K562 (cell line): ENCODE measurements around the gene FAM169A. TPM values are rescaled to one million over a fixed set of nuclear protein-coding genes. Genes with fewer than 3 reads are reported as not detected.

Experiments
- IRF2 ChIP-seq: sonication (generic); formaldehyde crosslinking; IDR thresholded peaks from 2 replicates; pipeline ENCODE4 v1.8.1; 2022; ENCODE audit warnings: mild to moderate bottlenecking, missing genetic modification reagents
- MGA ChIP-seq: fragments of 450-650 bp; IDR thresholded peaks from 2 replicates; pipeline ENCODE4 v1.6.1; 2016; ENCODE audit warnings: mild to moderate bottlenecking, moderate library complexity
- SP2 ChIP-seq: IDR thresholded peaks from 2 replicates; pipeline ENCODE4 v1.6.1; 2011; ENCODE audit warnings: mild to moderate bottlenecking, low read depth, low read length, moderate library complexity; ENCODE audit not compliant: poor library complexity, severe bottlenecking; ENCODE audit errors: extremely low read depth
- XRCC4 ChIP-seq: IDR thresholded peaks from one replicate; pipeline ENCODE4 v1.6.1; 2011; ENCODE audit not compliant: insufficient read depth, insufficient read length; ENCODE audit errors: extremely low read depth
- ZNF316 ChIP-seq: fragments of 450-650 bp; IDR thresholded peaks from 2 replicates; pipeline ENCODE4 v1.6.1; 2016
- ZNF778 ChIP-seq: fragments of 450-650 bp; formaldehyde crosslinking; IDR thresholded peaks from 2 replicates; pipeline ENCODE4 v1.4.0; 2020; ENCODE audit warnings: mild to moderate bottlenecking, moderate library complexity
- polyA plus RNA-seq, 8 experiments: library from polyadenylated mRNA; depleted of rRNA in 4 of 8; stranded (reverse) in 5 of 8; unstranded in 3 of 8; fragments of >200 nt; fragmentation: Nextera tagmentation in 2 of 8; fragmentation: Illumina TruSeq in 1 of 8; extraction: Ambion mirVana in 2 of 8; extraction: Trizol in 1 of 8; gene quantifications; 2 replicates each; pipeline versions ENCODE4 v1.2.1 to v1.2.3, GENCODE V29; 2011 to 2014; ENCODE audit warnings: inconsistent platforms in 1 of 8, missing spikeins in 1 of 8
- total RNA-seq, 7 experiments: library from RNA; depleted of rRNA in 6 of 7; stranded (reverse); fragments of >200 nt in 6 of 7; fragmentation: Illumina TruSeq in 2 of 7; extraction: Trizol in 2 of 7; gene quantifications; 2 replicates each; pipeline versions ENCODE4 v1.2.1 to v1.2.3, GENCODE V29; 2011 to 2021; ENCODE audit warnings: low replicate concordance in 1 of 7

FAM169A gene
- total and polyA plus RNA-seq, 9 of the 15 experiments (the other 6 are each of a cell fraction or from before 2014, with no cell fraction given) = 0.01 to 0.04 TPM; not detected in 7

GRCh38 chr5:74766849-74767578, 99.2 kb downstream of the FAM169A start, which contains the start of the genes GFM2 and NSA2 (continued):
- TF ChIP-seq MGA (no peak), SP2 (no peak), ZNF778 (CRISPR knock-in tag) (no peak), IRF2 (CRISPR knock-in tag) (no peak; the same call in 1 of the 2 replicates), XRCC4 (no peak), ZNF316 (no peak)
